ENCODE data around the gene MRPS24. TPM values are rescaled to one million over a fixed set of nuclear protein-coding genes. Genes with fewer than 3 reads are reported as not detected.

The MRPS24 gene
- total RNA-seq, 1 donor from 2014 or later, result 225 TPM

DNA sequence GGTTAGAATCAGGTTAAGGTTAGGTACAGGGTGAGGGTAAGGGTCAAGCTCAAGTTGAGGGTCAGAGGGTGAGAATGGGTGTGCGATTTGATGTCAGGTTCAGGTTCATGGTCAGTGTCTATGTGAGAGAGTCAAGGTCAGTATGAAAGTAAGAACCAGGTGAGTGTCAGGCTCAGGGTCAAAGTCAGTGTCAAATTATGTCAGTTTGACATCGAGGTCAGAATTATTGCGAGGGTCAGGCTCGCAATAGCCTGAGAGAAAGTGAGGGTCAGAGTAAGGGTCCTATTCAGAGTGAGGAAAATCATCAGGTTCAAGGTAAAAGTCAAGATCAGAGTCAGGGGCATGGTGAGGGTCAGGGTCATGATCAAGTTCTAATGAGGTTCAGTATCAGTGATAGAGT is 13.0 kb downstream of the MRPS24 start:
- H3K4me3 ChIP-seq (ENCODE audit: low read depth, low read length), result no peak overlapping the region
- DNase-seq (ENCODE audit: low read depth), result no peak
- TF ChIP-seq CTCF (conservative IDR thresholded peaks at IDR 0.05; ENCODE audit: low read depth, low read length), result no peak

GRCh38 chr7:43855176-43855575 is 14.1 kb downstream of the MRPS24 start:
- no peak for DNase-seq (ENCODE audit: low read depth)
- H3K4me3 ChIP-seq (ENCODE audit: low read depth, low read length), result no peak overlapping the region
- no peak for TF ChIP-seq CTCF (conservative IDR thresholded peaks at IDR 0.05; ENCODE audit: low read depth, low read length)

DNA sequence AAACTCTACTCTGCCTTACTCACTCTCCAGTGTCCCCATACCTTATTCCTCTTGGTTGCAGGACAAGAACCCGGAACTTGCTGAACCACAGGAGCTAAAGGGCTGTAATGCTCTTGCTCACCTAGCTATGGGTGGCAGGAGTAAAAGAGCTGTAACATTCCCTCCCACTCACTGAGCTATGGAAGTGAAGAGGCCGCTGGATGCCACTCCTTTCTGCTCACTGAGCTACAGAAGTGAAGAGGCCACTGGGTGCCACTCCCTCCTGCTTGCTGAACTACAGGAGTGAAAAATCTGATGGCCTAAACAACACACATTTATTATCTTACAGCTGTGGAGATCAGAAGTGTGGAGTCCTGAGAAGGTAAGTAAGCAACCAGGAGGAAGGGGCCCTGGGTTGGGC is 17.5 kb downstream of the MRPS24 start:
- H3K4me3 ChIP-seq (ENCODE audit: low read depth, low read length), result no peak overlapping the region
- TF ChIP-seq CTCF (conservative IDR thresholded peaks at IDR 0.05; ENCODE audit: low read depth, low read length), result no peak
- no peak for DNase-seq (ENCODE audit: low read depth)

DNA sequence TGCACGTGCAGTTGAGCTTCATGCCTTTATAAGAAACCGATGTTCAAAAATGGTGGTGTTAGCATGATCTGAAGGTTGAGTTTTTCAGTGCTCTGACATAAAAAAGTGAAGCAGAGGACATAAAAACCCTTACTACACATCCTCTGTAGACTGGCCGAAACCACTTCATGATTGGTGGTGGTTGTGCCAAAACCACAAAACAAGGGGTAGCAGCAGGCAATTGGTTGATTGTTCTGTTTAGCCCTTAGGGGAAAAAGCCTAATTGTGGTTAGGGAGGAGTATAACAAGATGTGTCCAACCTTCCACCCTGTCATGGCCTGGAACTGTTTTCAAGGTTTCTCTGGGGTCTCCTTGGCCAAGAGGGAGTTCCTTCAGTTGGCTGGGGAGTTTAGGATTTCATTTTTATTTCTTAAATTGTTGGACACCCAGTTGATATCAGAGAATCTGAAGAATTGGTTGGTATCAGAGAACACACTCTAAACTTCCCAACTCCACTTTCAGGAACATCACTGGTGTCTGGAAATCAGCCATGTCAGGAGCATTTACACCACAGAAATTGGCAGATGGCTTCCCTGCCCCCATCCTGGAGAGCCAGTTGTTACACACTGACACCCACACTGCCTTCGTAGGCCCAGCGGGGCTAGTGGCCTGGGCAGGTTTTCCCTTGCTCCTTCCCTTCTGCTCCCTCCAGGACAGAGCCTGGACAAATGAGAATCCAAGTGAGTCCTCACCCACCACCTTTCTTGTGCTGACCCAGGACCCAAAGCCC is 18.8 kb downstream of the MRPS24 start:
- TF ChIP-seq CTCF (conservative IDR thresholded peaks at IDR 0.05; ENCODE audit: low read depth, low read length), result no peak
- H3K4me3 ChIP-seq (ENCODE audit: low read depth, low read length), result no peak overlapping the region
- no peak for DNase-seq (ENCODE audit: low read depth)

DNA sequence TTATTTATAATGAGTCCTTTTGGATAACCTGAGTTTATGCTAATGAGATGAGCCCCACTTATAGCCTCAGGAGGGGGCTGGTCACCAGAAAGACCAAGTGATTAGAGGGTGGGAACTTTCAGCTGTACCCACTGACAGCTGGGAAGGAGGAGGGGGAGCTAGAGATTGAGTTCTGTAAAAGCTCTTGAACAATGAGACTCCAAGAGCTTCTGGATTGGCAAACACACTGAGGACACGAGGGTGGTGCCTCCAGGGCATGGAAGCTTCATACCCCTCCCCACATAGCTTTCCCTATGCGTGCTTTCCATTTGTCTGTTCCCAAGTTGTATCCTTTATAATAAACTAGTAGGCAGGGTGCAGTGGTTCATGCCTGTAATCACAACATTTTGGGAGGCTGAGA is 20.3 kb downstream of the MRPS24 start:
- no peak overlapping the region for H3K4me3 ChIP-seq (ENCODE audit: low read depth, low read length)
- DNase-seq (ENCODE audit: low read depth), result no peak
- no peak for TF ChIP-seq CTCF (conservative IDR thresholded peaks at IDR 0.05; ENCODE audit: low read depth, low read length)

- TF ChIP-seq CTCF (conservative IDR thresholded peaks at IDR 0.05; ENCODE audit: low read depth, low read length), result no peak
- no peak overlapping the region for H3K4me3 ChIP-seq (ENCODE audit: low read depth, low read length)
- DNase-seq (ENCODE audit: low read depth), result no peak
Measured at GRCh38 chr7:43847496-43847895, 21.8 kb downstream of the MRPS24 start.

DNA sequence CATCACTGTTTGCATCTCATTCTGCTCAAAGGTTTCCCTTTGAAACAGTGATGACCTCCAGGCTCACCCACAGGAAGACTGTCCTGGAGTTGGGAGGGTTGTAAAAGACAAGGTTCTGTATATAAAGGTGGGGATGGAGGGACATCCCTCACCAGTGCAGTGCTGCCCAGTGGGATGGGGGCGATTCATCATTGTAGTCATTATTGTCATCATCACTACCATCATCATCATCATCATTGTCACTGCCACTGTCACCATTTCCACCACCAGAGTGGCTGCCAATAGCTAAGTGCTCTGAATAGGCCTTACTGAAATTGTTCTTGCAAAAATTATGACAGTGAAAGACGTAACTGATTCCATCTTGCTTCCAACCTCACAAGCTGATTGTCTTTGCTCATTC is 24.7 kb downstream of the MRPS24 start:
- H3K4me3 ChIP-seq (ENCODE audit: low read depth, low read length), result no peak overlapping the region
- no peak for DNase-seq (ENCODE audit: low read depth)
- TF ChIP-seq CTCF (conservative IDR thresholded peaks at IDR 0.05; ENCODE audit: low read depth, low read length), result no peak

All from epithelial cell of proximal tubule (primary cell).